GM18511 (cell line): ENCODE results near the gene RBBP8.
"Not testable (repeated sequence)": the region's sequence is repeated elsewhere in the genome, so short reads cannot be mapped to it uniquely, and the experiment has no call there.

ENCODE experiments used
- ATAC-seq: cut with Tn5 transposase; IDR thresholded peaks from one replicate; pipeline ENCODE4 v1.9.1; 2021; ENCODE audit warnings: mild to moderate bottlenecking, moderate library complexity; ENCODE audit not compliant: unreplicated experiment

Gene RBBP8

DNA sequence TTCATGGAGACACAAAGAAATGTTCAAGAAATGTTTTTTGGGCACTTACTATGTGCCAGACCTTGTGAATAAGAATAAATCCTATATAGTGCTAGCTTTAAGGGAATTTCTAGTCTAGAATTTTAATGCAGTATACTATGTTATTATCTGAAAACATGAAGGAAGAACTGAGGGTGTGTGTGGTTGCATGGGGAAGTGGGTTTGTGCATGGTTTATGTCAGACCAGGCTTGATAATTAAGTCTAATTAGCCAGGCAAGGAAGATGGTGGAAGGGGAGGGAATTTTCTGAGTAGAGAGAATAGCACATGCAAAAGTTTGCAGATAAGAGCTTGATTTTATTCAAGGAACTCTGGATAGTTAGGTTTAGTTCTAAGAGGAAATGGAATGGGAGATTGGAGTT, 6.5 kb downstream of the RBBP8 start:
- no peak for ATAC-seq

DNA sequence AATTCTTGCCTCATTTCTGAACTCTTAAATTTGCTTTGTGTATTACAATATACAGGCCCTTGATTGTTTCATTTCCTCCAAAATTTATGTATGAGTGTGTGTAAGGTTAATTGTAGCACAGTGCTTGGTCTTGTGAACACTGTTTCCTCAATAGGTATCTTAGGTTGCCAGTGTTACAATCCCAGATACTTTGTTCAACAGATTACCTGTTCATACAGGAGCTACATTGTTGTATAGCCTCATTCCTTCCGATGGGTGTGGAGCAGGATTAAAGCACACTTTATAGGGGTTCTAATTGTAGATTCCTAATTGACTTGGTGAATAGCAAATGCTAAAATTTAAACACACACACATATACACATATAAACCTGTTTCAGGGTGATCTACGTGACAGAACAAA, 10.7 kb downstream of the RBBP8 start:
- ATAC-seq, result no peak

DNA sequence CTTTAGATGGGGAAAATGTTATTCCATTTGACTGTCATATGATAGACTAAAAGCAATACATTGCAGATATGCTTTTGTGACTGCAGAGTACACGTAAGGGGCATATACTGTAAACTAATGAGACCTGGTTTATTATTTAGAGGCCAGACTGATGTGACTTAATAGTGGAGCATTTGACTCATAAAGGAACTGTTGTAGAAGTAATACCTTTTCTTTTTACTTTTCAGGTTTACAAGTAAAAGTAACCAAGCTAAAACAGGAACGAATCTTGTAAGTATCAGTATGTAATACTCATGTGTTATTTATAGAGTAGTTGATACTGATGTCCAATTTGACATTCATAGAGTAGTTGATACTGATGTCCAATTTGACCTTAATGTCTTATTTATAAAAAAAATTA, 13.1 kb downstream of the RBBP8 start:
- ATAC-seq, result no peak

DNA sequence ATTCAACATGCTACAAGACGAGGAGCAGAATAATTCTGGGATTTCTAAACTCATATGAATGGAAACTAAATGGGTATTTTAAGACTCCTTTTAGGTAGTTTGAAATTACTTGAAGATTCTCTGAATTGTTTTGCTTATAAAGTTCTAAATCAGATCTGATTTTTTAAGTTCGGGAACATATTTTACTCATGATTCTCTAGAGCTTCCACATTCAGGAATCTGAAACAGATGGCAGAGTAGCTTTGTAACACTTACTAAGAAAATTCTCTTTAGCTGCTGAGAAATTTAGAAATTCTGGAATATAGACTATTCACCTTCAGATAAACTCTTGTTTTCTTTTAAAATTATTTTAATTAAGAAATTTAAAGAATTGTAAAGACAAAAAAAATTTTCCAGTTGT, 13.7 kb downstream of the RBBP8 start:
- no peak for ATAC-seq

DNA sequence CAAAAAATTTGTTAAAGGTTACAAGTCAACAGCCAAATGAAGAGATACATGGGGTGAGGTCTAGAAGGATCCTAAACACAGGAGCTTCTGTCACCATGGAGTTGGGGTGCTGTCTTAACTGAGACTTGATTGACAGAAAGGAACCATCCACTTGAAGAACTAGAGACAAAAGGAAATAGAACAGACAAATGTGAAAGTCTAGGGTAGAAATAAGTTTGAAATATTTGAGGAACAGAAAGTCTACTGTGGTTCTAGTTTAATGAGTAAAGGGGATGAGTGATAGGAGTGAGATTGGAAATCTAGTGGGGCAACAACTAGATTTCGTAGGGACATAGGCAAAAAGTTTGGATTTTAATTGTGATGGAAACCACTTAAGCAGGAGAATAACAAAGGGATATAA, 18.7 kb downstream of the RBBP8 start:
- no peak for ATAC-seq

DNA sequence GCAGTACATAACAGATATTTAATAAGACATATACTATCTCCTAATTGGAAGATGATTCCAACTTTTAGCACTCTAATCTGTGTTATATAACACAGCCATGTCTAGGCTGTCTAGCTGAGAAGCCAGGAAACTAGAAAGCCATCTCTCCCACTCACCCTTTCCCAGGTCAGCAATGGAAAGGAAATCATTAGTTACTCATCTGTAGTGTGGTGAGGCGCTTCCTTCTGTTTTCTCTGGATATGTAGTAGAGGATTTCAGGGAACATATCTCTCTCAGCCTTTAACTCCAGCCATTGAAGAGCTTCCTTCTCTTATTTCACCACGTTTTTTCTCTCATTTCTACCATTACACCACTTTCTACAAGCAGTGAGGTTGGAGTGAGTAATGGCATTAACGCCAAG, 19.4 kb downstream of the RBBP8 start:
- ATAC-seq, result no peak

DNA sequence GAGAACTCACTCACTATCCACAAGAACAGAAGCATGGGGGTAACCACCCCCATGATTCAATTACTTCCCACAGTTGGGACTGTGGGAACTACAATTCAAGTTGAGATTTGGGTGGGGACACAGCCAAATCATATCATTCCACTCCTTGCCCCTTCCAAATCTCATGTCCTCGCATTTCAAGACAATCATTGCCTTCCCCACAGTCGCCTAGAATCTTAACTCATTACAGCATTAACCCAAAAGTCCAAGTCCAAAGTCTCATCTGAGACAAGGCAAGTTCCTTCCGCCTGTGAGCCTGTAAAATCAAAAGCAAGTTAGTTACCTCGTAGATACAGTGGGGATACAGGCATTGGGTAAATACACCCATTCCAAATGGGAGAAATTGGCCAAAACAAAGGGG, 20.9 kb downstream of the RBBP8 start:
- not testable (repeated sequence) for ATAC-seq

DNA sequence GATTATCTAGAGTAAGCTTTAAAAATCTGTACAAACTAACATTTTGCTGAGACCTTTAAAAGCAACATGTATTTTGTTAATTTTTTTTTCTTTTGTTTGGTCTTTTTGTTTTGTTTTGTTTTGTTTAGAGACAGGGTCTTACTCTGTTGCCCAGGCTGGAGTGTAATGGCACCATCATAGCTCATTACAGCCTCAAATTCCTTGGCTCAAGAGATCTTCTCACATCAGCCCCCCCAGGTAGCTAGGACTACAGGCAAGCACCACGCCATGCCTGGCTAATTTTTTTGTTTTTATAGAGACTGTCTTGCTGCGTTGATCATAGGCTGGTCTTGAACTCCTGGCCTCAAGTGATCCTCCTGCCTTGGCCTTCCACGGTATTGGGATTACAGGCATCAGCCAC, 23.1 kb downstream of the RBBP8 start:
- no peak for ATAC-seq

DNA sequence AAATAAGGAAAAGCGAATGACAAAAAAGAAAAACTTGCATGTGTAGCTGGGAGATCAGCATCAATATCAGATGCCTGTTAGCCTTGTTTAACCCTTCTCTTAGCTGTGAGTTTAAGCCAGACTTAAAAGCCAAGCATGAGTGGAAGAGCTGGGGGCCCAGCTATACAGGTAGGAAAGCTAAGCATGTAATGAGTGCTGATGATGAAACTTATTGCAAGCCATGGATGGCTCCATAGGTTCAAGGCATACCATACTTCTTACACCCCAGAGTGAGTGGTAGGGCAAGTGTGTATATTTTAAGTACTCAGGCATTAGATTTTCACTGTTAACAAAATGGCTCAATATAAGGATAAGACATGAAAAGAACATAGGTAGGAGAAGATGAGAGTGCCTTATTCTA, 28.0 kb downstream of the RBBP8 start:
- no peak for ATAC-seq

DNA sequence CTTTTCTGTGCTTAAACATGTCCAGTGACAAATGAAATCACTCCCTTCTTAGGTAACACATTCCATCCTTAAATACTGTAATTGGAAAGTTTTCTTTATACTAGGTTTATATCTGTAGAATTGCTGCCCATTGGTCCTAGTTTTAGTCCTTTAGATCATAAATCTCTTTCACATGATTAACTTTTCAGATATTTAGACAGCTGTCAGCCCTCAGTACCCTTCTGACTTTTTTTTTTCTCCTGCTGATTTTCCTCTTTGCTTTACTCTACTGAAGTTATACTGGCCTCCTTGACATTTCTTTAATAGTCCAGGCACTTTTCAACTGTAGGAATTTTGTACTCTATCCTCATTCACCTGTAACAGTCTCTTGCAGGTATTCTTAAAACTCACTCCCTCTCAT, 28.9 kb downstream of the RBBP8 start:
- no peak for ATAC-seq

DNA sequence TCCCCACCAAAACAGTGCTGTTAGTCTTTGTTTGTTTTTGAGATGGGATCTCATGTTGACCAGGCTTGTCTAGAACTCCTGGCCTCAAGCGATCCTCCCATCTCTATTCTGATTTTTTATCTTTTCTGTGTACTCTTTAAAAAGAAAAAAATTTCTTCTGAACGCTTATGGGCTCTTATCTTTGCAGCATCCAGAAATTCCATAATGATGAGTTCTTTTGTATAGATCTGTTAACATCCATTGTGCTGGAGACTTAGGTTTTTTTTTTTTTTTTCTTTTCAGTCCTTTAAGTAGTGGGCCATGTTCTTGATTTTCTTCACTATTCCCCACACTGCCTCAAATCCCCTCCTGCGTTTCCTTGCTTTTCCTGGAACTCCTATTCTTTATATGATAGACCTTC, 31.0 kb downstream of the RBBP8 start:
- ATAC-seq, result no peak

DNA sequence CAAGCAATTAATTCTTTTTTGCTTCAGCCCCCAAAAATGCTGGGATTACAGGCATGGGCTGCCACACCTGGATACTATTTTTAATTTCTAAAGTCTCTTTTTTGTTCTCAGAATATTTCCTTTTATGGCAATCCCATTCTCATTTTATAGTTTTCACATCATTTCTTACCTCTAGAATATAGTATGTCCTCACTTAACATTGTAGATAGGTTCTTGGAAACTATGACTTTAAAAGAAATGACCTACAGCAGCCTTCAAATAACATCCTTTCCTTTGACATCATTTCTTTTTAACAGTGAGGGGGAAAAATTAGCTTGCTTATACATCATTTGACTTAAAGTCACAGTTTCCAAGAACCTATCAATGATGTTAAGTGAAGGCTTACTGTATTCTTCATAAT, 31.6 kb downstream of the RBBP8 start:
- no peak for ATAC-seq

DNA sequence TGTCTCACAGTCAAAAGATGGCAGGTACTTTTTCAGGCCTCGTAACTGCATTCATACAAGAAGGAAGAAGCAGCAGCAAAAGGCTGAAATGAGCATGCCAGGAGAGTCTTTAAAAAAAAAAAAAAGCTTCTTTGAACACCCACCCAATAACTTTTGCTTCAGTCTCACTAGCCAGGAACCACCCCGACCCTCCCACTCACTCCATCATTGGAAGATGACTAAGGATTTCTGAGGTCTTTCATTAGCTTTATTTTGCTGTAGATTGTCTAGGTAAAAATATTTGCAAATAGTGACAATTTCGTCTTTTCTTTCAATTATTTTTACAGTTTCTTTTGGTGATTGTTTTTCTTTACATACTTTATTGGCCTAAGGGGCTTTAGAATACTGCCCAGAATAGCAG, 37.9 kb downstream of the RBBP8 start:
- no peak for ATAC-seq

DNA sequence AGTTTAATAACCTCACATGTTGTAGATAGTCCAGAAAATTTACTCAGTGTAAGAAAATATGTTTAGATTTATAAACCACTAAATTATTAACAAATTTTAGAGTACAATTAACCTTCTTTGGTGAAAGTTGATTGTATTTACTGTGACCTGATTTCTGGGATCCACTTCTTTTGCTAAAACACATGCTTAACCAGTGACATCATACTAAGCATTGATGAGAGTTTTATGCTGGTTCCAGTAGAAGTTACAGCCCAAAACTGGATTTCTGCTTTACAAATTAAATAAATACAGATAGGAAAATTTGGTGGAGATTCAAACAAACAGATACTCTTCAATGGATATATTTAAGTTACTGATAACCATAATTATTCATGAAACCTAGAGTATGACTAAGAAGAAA, 40.9 kb downstream of the RBBP8 start:
- no peak for ATAC-seq

DNA sequence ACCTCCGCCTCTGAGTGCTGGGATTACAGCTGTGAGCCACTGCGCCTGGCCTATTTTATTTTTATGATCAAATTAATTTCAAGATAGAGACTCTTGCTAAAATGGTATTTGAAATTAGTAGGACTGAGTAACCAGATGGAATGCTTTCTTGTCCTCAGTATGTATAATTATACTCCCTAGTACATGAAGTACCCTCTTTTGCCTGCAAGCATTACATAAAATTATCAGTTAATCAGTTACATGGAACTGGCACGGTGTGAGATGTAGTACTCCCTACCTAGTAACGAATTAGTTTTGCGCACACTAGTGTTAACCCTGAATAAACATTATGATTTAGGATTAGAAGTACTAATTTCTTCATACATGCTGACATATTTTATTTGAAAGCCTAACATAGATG, 41.6 kb downstream of the RBBP8 start:
- no peak for ATAC-seq

DNA sequence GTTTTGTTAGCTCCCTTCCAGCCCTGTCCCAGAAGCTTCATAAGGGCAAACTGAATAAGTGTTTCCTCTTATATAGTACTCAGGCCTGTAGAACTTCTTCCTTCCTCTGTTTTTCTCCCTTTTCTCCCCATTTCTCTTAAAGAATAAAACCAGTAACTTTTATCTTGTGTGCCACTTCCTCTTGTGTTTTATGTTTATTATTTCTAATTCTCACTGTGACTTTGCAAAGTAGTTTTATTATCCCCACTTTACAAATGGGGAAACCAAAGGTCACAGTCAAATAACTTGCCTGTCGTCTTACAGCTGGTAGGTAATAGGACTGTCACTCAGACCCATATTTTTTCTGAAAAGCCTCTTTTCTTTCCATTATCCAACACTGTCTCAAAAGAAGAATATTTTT, 42.4 kb downstream of the RBBP8 start:
- ATAC-seq, result no peak

DNA sequence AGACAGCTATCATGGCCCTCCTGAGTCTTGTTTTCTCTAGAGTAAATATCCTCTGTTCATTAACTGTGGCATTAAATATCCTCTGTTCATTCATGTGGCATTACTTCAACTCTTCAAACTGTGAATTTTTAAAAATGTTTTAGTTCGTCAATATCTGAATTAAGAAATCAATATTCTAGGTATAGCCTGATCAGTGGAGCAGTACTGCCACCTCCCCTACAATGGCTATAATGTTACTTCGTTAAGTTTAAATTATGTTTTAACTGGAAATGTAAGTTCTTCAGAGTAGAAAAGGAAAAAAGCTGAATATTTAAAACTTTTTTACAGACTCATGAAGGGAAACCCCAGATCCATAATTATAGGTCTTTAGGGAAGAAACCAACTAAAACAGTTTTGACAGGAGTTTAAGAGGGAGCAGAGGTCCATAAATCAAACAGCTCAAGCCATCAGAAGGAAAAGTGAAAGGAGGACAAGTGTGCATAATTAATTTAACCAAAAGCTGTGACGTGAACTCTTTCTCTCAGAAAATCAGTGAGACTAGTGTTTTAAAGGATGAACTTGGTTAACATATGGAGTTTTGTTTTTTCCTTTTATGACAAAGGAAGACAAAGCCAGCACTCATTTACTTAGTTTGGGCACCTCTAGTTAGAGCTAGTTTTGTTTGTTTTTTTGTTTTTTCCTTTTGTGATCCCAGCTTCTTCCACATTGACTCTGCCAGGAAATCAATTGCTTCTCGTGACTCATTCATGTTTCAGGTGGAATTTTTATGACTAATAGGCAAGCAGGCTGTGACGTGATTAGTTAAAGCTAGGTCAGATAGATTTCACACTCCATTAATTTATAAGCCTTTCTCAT, 44.9 kb downstream of the RBBP8 start:
- no peak for ATAC-seq

DNA sequence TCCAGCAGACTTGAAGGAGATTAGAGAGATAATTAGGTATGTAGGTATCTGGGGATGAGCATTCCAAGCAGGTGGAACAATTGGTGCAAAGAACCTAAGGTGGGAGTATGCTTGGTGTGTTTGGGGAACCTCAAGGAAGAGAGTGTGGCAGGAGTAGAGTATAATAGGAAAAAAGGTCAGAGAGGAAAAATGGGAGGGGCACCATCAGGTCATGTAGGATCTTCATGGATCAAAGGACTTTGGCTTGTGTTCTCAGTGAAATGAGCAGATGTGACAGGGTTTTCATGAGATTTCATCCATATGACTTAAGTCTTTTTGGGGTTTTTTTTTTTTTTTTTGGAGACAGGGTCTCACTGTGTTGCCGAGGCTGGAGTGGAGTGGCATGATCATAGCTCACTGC, 47.3 kb downstream of the RBBP8 start:
- ATAC-seq, result no peak

DNA sequence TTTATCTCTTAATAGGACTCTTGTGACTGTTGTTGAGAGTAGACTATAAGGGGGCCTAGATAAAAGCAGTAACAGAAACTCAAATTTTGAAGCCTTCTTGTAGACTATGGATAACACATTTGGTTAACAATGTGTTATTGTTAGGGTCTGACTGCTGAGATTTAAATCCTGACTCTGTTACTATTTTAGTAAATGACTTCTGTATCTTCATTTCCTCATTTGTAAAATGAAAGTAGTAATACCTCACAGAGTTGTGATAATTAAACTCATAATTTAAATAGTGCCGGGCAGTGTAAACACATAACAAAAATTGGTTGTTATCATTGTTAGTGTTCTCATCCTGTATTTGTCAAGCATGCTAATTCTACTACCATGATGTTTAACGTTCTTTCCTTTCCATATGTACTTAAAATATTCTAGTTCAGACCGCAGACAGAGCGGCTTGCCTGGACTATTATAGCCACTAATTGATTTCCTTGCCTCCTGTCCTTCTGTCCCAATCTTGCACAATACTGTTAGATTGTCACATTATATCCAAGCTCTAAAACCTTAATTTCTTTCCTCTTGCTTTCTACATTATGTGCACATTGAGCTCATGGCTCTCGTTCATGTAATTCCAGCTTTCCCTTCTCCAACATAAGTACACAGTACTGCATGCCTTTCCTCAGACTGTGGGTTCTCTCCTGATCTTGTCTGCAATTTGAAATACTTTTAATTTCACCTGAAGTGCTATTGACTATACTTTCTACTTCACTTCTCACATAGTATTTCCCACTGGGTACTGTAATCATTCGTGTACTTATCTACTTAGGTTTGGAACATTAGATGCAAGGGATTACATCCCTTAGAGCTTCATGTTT, 48.4 kb downstream of the RBBP8 start:
- no peak for ATAC-seq

DNA sequence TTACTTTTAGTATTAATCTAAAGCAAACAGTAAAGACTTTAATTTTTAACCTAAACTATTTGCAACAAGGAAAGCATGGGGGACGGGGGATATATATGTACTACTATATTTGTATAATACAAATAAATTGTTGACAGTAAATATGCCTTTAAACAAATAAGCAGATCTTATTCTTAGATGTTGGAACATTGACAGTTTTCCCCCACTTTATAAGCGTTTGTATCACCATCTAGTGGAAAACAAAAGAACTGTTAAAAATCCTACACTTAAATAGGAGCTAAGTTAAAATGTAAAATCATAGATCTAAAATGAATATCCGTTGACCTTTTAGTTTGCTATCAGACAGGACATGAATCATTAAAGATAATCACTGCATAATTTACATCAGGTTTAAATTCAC, 50.0 kb downstream of the RBBP8 start:
- no peak for ATAC-seq

DNA sequence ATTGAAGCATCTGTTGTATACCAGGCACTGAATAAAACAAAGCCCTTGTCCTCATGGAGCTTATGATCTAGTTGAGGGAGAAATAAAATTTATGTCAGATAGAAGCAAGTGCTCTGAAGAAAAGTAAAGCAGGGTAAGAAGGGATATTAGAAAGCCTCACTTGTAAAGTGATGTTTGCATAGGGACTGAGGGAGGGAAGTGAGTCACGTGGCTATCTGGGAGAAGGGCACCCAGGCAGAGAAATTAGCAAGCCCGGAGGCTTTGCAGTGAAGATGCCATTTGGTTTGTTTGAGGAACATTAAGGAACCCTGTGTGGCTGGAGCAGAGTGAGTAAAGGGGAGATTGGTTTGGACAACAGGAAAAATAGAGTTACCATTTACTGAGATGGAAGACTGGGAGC, 52.1 kb downstream of the RBBP8 start:
- no peak for ATAC-seq

DNA sequence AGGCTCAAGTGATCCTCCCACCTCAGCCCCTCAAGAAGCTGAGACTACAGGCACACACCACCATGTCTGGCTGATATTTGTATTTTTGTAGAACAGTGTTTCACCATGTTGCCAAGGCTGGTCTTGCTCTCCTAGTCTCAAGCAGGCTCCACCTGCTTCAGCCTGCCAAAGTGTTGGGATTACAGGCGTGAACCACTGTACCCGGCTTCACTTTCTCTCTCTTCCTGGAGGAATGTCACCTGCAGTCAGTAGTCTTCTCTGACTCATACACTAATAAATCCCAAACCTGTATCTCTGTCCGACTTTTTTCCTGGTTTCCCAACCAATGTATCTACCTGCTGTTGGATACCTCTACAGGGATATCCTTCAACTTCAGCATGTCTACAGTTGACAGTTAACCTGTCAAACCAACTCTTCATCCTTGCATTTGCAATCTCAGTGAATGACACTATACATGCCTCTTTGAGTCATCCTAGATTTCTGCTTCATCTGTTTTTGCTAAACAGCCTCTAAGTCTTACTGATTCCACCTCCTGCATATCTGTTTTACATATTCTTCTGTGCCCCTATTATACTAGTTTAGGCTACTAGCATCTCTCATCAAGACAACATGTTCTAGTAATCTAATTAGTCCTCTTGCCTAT, 54.5 kb downstream of the RBBP8 start:
- no peak for ATAC-seq
